Fibroblast of peridontal ligament (primary cell): ENCODE data around the gene CDO1.

Experiments
- DNase-seq: peaks from one replicate; pipeline ENCODE4 v3.0.0-alpha.2; 2010; ENCODE audit errors: extremely low read depth

The CDO1 gene

DNA sequence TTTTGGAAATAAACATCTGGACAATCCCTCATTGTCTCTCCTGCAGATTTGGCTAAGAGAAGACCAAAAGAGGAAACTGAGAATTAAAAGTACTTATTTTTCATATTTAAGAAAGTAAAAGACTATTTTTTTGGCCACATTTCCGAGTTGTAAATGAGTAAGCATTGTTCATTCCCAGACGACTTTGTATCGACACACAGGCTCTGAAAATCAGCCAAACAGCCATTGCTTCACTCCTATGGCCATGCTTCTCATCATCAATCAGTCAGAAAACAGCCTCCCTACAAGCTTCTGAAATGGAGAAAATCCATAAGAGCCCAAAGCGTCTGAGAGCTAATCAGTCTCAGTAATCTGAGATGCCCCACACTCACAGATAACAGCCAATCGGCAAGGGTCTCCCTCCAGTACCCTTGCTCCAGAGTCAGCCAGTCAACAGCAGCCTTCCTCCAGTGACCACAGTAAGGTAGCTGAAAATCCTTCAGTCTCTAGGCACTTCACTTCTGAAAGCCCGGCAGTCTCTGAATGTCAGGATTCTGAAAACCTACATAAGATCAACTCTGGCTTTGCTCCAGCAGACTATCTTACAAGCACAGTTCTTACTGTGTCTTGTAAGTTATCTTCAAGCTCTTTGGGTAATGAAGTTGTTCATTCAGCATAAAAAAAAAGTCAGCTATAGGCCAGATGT, 30.9 kb downstream of the CDO1 start:
- DNase-seq, result no peak

- DNase-seq, result no peak
These were observed 38.0 kb downstream of the CDO1 start for GRCh38 chr5:115778417-115778816.

DNA sequence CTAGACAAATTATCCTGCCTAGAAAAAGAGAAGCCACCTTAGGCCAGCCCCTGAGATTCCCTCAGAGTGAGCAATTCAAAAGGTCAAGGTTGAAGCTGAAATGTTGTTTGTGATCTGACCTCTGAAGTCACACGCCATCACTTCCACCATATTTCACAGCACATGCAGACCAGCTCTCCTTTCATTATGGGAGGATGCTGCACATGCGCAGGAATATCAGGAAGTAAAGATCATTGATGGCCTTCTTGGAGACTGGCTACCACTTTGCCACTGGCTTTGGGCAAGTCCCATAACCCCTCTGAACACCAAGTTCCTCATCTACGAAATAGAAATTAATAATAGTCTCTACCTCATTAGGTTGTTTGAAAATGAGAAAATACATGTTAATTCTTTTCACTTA, 39.5 kb downstream of the CDO1 start:
- DNase-seq, result no peak

GRCh38 chr5:115775999-115776398, 40.5 kb downstream of the CDO1 start:
- DNase-seq, result no peak

- DNase-seq, result peak; percentile 43
These were observed 41.8 kb downstream of the CDO1 start for GRCh38 chr5:115774684-115775083.

DNA sequence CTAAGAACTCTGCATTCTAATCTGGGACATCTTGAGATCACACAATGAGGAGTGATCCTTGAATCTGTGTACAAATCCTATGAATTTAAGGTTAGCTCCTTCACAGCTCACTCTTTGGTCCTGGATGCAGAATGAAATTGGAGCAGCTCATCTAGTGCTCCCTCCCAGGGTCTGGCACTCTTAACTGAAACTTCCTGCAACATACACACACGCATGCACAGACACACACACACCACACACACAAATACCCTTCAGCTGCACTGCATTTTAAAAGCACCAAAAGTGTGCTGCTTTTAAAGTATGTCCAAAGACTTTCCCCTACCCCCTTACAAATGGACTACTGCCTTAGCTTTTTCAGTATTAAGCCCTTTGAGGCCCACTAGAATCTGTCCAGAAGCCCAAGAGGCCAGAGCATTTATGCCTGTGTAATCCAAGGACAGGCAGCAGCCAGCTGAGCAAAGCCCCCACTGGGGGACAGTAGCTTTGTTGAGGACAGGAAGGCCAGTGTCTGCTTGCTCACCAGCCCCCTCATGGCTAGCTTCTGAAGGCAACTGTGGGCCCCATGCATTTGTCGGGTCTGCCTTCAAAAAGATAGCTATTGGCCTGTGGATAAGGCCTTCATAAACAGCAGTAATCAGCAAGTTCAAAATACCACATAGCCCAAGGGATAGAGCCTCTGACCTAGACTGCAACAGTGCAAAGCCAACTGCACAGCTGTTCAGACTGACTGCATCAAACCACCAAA, 43.6 kb downstream of the CDO1 start:
- DNase-seq, result peak; percentile 33

DNA sequence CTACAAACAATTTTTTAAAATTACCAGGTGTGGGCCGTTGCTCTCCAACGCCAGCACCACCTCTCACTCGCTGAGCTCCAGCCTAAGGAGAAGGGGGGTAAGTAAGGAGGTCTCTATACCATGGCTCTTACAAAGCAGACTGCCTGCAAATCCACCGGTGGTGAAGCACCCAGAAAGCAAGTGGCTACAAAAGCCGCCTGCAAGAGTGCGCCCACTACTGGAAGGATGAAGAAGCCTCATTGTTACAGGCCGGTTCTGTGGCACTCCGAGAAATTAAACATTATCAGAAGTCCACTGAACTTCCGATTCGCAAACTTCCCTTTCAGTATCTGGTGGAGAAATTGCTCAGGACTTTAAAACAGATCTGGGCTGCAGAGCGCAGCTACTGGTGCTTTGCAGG, 46.0 kb downstream of the CDO1 start:
- no peak for DNase-seq

- no peak for DNase-seq
These were observed 49.0 kb downstream of the CDO1 start for GRCh38 chr5:115767424-115767823.

DNA sequence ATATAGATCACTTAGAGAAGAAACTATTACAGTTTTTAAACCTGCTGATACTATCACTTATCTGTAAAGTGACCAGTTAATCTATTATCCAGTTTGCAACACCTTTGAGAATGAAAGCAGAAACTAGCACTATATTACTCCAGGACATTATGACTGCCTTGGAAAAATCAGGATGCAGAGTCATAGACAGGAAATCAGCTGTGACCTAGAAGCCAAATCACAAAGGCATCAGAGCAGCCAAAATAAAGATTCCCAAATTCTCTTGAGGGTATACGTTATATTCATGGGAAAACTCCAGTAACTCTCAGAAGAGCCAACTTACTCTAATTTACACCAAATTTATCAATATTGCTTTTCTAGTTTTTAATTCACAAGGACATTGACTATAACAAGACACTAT, 49.9 kb downstream of the CDO1 start:
- DNase-seq, result no peak

GRCh38 chr5:115758356-115758755, 58.1 kb downstream of the CDO1 start:
- no peak for DNase-seq

- DNase-seq, result no peak
These were observed 60.8 kb downstream of the CDO1 start for GRCh38 chr5:115755675-115756074.
